ENCODE data around the gene TBX5.

Gene TBX5

DNA sequence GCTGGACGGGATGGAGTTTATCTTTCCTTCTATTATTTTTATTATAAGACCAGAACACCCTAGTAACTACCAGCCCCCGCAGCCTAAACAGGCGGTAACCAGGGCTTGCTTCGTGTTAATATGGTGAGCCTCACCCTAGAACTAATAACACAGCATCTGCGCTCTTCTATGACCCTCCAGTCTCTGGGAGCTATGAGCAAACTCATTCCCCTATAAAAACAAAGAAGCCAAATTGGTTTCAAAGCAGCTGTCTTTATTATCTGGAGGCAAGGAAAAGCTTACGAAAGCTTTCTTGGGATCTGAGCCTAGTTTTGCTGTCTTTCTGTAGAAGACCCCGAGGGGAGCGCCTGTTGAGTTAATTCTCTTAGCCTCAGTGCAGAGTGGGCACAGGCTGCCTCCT is 85.0 kb downstream of the TBX5 start:
- DNase-seq (ENCODE audit: low read depth), result no peak

DNA sequence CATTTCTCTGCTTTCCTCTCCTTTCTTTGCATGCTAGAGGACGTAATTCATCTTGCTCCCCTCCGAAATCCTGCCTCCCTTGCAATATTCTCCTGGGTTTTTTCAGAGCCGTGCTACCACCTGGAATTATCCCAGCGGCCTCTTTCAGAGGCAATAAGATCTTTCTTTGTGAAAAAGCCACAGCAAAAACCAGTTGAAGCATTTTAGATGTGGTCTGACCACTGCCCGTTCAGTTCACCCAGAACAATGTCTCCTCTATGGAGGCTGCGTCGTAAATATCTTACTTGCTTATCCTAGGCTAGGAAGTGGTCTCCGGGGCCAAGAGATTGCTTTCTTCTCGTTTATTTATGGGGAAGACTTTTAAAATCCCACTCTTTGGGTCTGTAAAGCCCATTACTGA is 85.8 kb downstream of the TBX5 start:
- DNase-seq (ENCODE audit: low read depth), result no peak

DNA sequence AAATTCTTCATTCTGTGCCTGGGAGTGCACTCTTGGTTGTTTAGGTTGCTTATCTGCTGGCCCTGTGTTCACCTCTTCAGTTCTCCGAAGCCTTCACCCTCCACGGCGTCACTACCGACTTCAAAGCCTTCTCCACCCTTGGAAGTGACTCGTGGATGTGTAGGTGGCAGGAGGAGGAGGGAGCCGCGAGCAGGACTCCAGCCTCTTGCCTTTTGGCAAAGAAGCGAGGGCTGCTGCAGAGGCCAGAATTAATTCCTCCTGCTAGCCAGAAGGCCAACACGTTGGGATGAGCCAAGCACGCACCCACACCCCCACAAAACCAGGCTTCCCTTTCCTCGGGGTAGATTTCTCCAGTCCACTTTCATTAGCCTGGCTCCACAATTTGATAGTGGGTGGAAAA is 86.5 kb downstream of the TBX5 start:
- no peak for DNase-seq (ENCODE audit: low read depth)

DNA sequence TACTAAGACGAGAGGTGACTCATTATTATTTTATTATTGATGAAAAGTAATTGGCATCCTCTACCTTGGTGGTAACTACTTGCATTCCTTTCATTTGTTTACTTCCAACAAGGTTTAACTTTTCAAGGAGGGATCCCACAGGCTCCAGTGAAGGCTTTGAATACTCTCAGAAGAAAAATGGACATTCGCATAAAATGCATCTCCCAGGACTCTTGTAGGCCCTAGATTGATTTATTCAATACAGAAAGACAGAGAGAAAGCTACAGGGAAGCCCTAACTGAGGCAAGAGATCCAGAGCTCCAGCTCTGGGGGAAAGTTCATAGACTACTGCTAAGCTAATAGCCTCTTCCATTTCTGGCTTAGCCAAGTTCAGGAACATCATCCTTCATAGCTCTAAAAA is 87.0 kb downstream of the TBX5 start:
- no peak for DNase-seq (ENCODE audit: low read depth)

DNA sequence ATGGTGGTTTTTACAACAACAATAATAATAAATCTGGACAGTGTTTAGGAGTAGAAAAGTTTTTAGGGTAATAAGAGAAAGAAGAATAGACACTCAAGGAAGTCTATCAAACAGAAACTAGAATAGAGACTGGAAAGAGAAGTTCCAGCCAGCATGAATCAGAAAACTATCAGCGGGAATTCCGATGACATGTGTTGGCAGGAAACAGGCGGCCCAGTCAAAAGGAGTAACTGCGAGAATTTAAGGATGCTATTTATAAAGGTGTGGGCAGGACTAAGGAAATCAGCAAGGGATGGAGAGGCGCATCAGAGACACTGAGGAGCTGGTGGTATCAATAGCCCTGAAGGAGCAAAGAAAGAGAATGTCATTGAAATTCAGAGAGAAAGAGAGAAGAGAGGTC is 89.9 kb downstream of the TBX5 start:
- no peak for DNase-seq (ENCODE audit: low read depth)

DNA sequence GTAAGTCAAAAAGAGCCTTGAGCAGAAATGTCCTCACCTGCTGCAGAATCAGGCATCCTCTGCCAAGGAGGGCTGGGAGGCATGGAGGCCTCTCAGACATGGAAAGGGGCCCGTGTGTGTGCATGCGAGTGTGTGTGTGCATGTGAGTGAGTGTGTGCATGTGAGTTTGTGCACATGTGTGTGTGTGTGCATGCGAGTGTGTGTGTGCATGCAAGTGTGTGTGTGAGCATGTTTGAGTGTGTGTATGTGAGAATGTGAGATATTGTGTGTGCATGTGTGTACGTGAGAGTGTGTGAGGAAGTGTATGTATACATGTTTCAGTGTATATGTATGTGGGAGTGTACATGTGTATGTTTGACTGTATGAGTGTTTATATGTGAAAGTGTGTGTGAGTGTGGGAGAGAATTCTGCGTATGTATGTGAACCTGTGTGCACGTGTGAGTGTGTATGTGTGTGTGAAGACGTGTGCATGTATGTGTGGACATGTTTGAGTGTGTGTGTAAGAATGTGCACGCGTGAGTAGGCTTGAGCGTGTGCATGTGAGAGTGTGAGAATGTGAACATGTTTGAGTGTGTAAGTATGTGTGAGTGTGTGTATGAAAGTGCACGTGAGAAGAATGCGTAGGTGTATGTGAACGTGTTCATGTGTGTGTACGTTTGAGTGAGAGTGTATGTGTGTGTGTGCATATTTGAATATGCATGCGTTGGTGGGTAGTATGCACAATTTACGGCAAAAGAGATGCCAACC is 90.8 kb downstream of the TBX5 start:
- no peak for DNase-seq (ENCODE audit: low read depth)

DNA sequence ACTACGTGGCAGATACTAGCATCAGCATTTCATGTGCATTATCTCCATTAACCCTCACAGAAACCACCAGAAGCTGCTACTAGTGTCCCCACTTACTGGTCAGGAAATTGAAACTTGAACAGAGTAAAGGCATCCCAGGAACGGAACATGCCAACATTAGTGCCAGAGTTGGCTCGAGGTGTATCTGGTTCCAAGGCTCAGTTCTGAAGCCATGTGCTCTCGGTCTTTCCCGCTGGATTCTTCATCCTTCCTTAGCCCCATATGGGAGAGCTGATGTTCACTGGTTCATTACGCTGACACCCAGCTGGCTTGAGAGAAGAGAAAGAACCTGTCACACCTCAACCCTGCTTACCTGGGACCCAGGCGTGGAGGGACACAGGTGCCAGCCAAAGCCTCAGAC is 91.5 kb downstream of the TBX5 start:
- DNase-seq (ENCODE audit: low read depth), result no peak

DNA sequence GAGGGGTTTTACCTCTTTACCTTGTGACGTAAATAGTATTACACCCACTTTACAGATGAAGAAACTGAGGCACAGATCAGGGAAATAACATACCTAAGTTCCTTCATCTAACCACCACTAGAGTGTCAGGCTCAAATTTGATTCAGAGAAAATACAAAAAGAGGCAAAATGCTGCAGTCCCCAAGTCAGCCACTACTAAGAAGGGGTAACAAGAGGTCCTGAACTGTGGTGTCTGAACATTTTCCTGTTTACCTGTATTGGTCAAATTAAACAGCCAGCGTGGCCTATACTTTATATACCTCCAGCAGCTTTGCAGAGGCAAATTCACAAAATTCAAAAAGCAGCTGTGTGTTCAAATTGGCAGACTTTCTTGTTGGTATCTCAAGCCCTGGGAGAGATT is 92.0 kb downstream of the TBX5 start:
- DNase-seq (ENCODE audit: low read depth), result no peak

DNA sequence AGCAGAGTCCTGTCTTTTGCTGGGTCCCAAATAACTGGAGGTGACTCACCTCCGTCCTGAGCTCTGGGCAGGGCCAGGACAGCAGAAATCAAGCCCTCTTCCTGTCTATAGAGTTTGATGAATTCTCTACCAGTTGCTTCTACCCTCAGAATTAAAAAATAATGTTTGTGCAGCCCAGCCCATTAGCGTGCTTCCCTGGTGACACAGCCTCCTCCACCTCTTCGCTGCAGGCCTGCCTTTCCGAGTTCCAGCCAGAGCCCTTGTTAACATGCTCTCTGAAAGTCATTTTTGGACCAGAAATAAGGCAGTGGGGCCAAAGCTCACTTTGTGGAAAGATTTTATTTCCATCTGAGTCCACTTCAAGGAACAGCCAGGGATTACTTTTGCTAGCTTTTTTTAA is 94.0 kb downstream of the TBX5 start:
- no peak for DNase-seq (ENCODE audit: low read depth)

DNA sequence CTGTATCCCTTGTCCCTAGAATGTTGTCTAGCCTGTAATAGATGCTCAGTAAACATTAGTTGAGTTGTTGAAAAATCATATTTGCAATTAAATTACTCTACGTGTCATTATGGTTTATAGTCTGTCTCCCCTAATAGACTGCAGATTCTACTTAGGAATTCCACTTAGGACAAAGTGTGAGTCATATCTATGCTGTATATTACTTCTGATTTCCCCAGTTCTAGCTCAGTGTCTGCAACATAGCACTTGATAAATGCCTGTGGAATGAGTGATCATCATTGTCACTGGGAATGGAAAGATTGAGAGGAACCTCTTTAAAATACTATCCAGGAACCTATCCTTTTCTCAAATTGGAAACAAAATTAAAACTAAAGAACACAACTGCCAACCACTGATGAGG is 99.3 kb downstream of the TBX5 start:
- no peak for DNase-seq (ENCODE audit: low read depth)

DNA sequence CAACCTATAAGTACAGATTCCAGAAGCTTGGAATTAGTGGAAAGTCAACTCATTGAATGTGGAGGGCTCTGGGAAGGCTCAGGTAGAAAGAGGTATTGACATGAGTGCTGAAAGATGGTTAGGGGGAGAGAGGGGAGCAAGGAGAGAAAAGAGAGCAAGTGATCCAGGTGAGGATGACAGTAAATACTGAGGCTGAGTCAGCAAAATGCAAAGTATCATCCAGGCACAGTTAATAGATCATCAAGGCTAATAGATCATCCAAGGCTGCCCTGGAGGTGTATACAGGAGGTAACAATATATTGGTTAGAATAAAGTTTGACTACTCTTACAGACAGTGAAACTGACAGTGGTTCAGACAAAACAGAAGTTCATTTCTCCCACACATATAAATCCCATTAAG is 100.5 kb downstream of the TBX5 start:
- no peak for DNase-seq (ENCODE audit: low read depth)
